ENCODE measurements around the gene AKR1B1. TPM values are rescaled to one million over a fixed set of nuclear protein-coding genes. Genes with fewer than 3 reads are reported as not detected.

AKR1B1 gene
- total RNA-seq, 1 experiment from 2014 or later: 139 TPM

DNA sequence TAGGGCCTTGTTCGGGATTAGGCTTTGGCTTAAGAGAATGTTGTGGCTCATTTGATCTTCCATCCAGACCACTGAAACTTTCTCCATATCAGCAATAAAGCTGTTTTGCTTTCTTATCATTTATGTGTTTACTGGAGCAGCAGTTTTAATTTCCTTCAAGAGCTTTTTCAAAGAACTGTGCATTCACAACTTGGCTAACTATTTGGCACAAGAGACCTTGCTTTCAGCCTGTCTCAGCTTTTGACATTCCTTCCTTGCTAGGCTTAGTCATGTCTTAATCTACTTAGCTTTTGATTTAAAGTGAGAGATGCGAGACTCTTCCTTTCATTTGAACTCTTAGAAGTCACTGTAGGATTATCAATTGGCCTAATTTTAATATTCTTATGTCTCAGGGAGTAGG, 19.1 kb upstream of the AKR1B1 start:
- no peaks in the 10 kb centered on the region for H3K27me3 Mint-ChIP-seq (ENCODE audit: unreplicated experiment)
- intact Hi-C loops (cut with micrococcal nuclease; ENCODE audit: unreplicated experiment): no loop called here
- TF ChIP-seq, protein P1, sequence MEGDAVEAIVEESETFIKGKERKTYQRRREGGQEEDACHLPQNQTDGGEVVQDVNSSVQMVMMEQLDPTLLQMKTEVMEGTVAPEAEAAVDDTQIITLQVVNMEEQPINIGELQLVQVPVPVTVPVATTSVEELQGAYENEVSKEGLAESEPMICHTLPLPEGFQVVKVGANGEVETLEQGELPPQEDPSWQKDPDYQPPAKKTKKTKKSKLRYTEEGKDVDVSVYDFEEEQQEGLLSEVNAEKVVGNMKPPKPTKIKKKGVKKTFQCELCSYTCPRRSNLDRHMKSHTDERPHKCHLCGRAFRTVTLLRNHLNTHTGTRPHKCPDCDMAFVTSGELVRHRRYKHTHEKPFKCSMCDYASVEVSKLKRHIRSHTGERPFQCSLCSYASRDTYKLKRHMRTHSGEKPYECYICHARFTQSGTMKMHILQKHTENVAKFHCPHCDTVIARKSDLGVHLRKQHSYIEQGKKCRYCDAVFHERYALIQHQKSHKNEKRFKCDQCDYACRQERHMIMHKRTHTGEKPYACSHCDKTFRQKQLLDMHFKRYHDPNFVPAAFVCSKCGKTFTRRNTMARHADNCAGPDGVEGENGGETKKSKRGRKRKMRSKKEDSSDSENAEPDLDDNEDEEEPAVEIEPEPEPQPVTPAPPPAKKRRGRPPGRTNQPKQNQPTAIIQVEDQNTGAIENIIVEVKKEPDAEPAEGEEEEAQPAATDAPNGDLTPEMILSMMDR (IDR thresholded peaks at IDR 0.05; ENCODE audit: unreplicated experiment): no peak
- no peak overlapping the region for H3K27ac Mint-ChIP-seq (ENCODE audit: unreplicated experiment)
- BruUV-seq (replicated peaks): no TSS peak
- CTCF ChIA-PET: no interaction called here
- no peak overlapping the region for H3K4me3 Mint-ChIP-seq (ENCODE audit: low read depth, unreplicated experiment)
- peaks cover 5% of the 10 kb centered on the region for H3K36me3 Mint-ChIP-seq (ENCODE audit: insufficient read depth, unreplicated experiment)
- H3K9me3 Mint-ChIP-seq (ENCODE audit: low read depth, unreplicated experiment): peaks cover under 1% of the 10 kb centered on the region
- peaks cover 46% of the 10 kb centered on the region for H3K4me1 Mint-ChIP-seq (ENCODE audit: low read depth, unreplicated experiment)
- no peak for DNase-seq

- Mint-ChIP-seq H3K4me3 (ENCODE audit: low read depth, unreplicated experiment) (no peak overlapping the region), H3K36me3 (ENCODE audit: insufficient read depth, unreplicated experiment) (peaks cover 5% of the 10 kb centered on the region), H3K27me3 (ENCODE audit: unreplicated experiment) (no peaks in the 10 kb centered on the region), H3K27ac (ENCODE audit: unreplicated experiment) (no peak overlapping the region), H3K9me3 (ENCODE audit: low read depth, unreplicated experiment) (peaks cover under 1% of the 10 kb centered on the region), H3K4me1 (ENCODE audit: low read depth, unreplicated experiment) (peaks cover 60% of the 10 kb centered on the region)
- intact Hi-C loops (cut with micrococcal nuclease; ENCODE audit: unreplicated experiment): no loop called here
- CTCF ChIA-PET: no interaction called here
- BruUV-seq (replicated peaks): no TSS peak
- TF ChIP-seq, protein P1 (IDR thresholded peaks at IDR 0.05; ENCODE audit: unreplicated experiment): no peak
- no peak for DNase-seq
Measured at GRCh38 chr7:134476044-134476443, 17.1 kb upstream of the AKR1B1 start.

DNA sequence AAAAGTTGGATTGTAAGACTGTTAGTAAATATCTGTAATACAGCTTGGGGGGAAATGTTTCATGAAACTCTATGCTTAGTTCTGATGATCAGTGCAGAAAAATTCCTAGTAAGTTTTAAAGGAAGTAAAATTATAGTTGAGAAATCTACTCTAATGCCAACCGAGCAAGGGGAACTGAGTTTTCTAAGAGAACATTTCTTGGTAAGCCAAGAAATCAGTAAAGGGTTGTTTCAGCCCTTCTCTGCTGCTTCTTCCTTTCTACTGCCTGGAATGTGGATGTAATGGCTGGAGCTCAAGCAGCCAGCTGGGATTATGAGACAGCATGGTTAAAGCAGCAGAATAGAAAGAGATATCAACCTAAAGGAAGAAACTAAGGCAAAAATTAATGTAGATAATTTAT, 15.9 kb upstream of the AKR1B1 start:
- Mint-ChIP-seq H3K4me3 (ENCODE audit: low read depth, unreplicated experiment) (no peak overlapping the region), H3K4me1 (ENCODE audit: low read depth, unreplicated experiment) (peaks cover 54% of the 10 kb centered on the region), H3K27me3 (ENCODE audit: unreplicated experiment) (no peaks in the 10 kb centered on the region), H3K9me3 (ENCODE audit: low read depth, unreplicated experiment) (peaks cover 4% of the 10 kb centered on the region), H3K27ac (ENCODE audit: unreplicated experiment) (no peak overlapping the region), H3K36me3 (ENCODE audit: insufficient read depth, unreplicated experiment) (peaks cover 5% of the 10 kb centered on the region)
- DNase-seq: no peak
- intact Hi-C loops (cut with micrococcal nuclease; ENCODE audit: unreplicated experiment): no loop called here
- BruUV-seq (replicated peaks): no TSS peak
- TF ChIP-seq, protein P1 (IDR thresholded peaks at IDR 0.05; ENCODE audit: unreplicated experiment): no peak
- CTCF ChIA-PET: interaction anchor here (0.7 kb wide), 1 partner anchor 77 kb away, joined by 6 read pairs; no protein-coding TSS in a partner anchor

DNA sequence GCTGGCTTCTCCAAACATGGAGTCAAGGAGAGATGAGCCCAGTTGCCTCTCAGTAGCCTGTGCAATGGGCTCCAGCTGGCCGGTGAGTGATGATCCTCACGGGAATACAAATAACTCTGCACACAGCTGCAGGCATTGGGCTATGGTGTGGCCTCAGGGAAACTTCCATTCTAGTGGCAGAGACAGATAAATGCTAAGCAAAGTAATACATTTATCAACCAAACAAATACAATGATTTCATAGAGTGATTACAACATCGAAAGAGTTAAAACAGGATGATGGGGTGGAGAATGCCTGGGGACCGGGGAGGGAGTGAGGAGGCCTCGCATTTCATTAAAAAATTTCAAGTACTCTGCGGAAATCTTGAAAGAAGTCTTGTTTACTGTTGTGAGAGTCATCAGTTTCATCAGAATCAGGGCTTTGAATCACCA, 15.0 kb upstream of the AKR1B1 start:
- CTCF ChIA-PET: no interaction called here
- Mint-ChIP-seq H3K36me3 (ENCODE audit: insufficient read depth, unreplicated experiment) (peaks cover 5% of the 10 kb centered on the region), H3K9me3 (ENCODE audit: low read depth, unreplicated experiment) (peaks cover 4% of the 10 kb centered on the region), H3K4me3 (ENCODE audit: low read depth, unreplicated experiment) (no peak overlapping the region), H3K27ac (ENCODE audit: unreplicated experiment) (no peak overlapping the region), H3K27me3 (ENCODE audit: unreplicated experiment) (no peaks in the 10 kb centered on the region), H3K4me1 (ENCODE audit: low read depth, unreplicated experiment) (peaks cover 46% of the 10 kb centered on the region)
- TF ChIP-seq, protein P1 (IDR thresholded peaks at IDR 0.05; ENCODE audit: unreplicated experiment): no peak
- no peak for DNase-seq
- intact Hi-C loops (cut with micrococcal nuclease; ENCODE audit: unreplicated experiment): no loop called here
- no TSS peak for BruUV-seq (replicated peaks)

All from Calu3 (cell line).